Breast epithelium (tissue), 4 donors: ENCODE measurements around the gene CD300A. TPM values are rescaled to one million over a fixed set of nuclear protein-coding genes. Genes with fewer than 3 reads are reported as not detected.
A peak's percentile ranks its signal among the peaks of the same experiment; 100 is the strongest.

Source experiments
- DNase-seq, 2 donors: peaks; one replicate each; pipeline ENCODE4 v3.0.0-alpha.2; 2019; ENCODE audit warnings: low spot score in 2 of 2
- H3K27ac ChIP-seq, 2 donors: fragments of 200-600 bp; sonication (generic) in 1 of 2; one replicate each; pipeline ENCODE4 v1.5.1; 2016 to 2019; ENCODE audit warnings: mild to moderate bottlenecking in 1 of 2
- H3K27me3 ChIP-seq, 2 donors: fragments of 200-600 bp; sonication (generic) in 1 of 2; one replicate each; pipeline versions ENCODE4 v1.5.1 to v1.6.0; 2017 to 2019; ENCODE audit warnings: control low read depth in 1 of 2, mild to moderate bottlenecking in 1 of 2
- H3K36me3 ChIP-seq: fragments of 200-600 bp; one replicate; pipeline ENCODE4 v1.5.1; 2019
- H3K4me1 ChIP-seq, 2 donors: fragments of 200-600 bp; sonication (generic); one replicate each; pipeline ENCODE4 v1.5.1; 2016 to 2019; ENCODE audit warnings: control low read depth in 1 of 2
- H3K4me3 ChIP-seq, 3 donors: fragments of 200-600 bp; sonication (generic); 1 replicate in 2 of 3; 2 replicates in 1 of 3; pipeline ENCODE4 v1.5.1; 2016 to 2019; ENCODE audit warnings: mild to moderate bottlenecking in 3 of 3, moderate library complexity in 2 of 3
- H3K9me3 ChIP-seq, 2 donors: fragments of 200-600 bp; sonication (generic) in 1 of 2; one replicate each; pipeline ENCODE4 v1.5.1; 2016 to 2019; ENCODE audit warnings: control low read depth in 1 of 2
- POLR2A ChIP-seq: fragments of 450-650 bp; IDR thresholded peaks from one replicate; pipeline ENCODE4 v1.6.1; 2016; ENCODE audit warnings: antibody characterized with exemption, mild to moderate bottlenecking, moderate library complexity
- POLR2AphosphoS5 ChIP-seq, 3 donors: sonication (generic); formaldehyde crosslinking; IDR thresholded peaks; one replicate each; pipeline ENCODE4 v1.6.1; 2017; ENCODE audit warnings: antibody characterized with exemption in 3 of 3
- intact Hi-C: fragments of 100-400 bp; cut with DNase I; formaldehyde crosslinking; loops from one replicate; pipeline ENCODE4 v1.15.1; 2023; ENCODE audit warnings: low total_unique reads
- total RNA-seq, 3 donors: library from RNA; depleted of rRNA; stranded (reverse); fragments of >200 nt; gene quantifications; one replicate each; pipeline ENCODE4 v1.1.0, GENCODE V29; 2016
- TF ChIP-seq, protein P1 (sequence below), 3 donors: fragments of 450-650 bp; IDR thresholded peaks; one replicate each; pipeline ENCODE4 v1.5.1; 2016 to 2017; ENCODE audit warnings: antibody characterized with exemption in 3 of 3, mild to moderate bottlenecking in 3 of 3, moderate library complexity in 3 of 3

Gene CD300A
- total RNA-seq, result 10 to 100 TPM in 2 of 3 donors, 1 to 10 TPM in 1; 6.2 to 15.7 (median 10.2) TPM

DNA sequence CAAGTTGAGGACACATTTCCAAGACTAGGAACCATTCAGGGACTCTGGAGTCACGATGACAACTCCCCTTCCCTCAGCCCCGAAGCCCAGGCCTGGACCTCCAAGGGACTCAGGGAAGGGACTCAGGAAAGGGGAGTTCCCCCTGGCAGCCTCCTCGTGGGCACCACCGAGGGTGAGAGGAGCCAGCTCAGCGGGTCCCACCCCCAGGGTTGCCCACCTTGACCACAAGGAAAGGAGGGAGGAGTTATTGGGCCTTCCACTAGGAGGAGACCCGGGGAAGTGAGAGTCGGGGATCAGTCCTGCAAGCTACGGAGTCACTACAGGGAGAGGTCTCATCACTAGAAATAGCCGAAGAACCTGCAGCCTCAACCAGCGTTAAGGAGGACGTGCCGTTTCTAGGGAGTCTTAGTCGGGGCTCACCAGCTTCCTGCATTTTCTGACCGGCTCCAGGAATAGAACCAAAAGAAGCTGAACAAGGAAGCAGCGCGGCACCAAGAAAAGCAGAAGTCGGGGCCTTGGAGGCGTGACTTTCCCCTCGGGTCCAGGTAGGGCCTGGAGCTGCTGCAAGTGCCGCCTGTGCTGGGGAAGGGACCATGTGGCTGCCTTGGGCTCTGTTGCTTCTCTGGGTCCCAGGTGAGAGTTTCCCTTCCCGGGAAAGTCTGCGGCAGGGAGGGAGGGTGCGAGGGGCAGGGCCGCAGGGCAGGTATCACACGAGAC, at the start of gene CD300A:
CD300A (plus strand) TSS at position 524 of the 717 bp plus-strand sequence; CDS start at position 594, 70 bp downstream.
- DNase-seq, result no peak
- intact Hi-C loops, result no loop called here
- Histone ChIP-seq H3K4me1 (no peaks in the 10 kb centered on the region), H3K27ac (peak within 1 kb of the TSS in 1 of 2 donors; percentile 76), H3K9me3 (no peaks in the 10 kb centered on the region), H3K27me3 (peaks cover 0 to 4% of the 10 kb centered on the region in 2 donors), H3K4me3 (peak within 1 kb of the TSS; percentile 24 to 37 (median 28)), H3K36me3 (no peaks in the 10 kb centered on the region)
- TF ChIP-seq POLR2A, result no peak
- no peak for TF ChIP-seq POLR2AphosphoS5 (IDR thresholded peaks at IDR 0.05)
- TF ChIP-seq, protein P1, sequence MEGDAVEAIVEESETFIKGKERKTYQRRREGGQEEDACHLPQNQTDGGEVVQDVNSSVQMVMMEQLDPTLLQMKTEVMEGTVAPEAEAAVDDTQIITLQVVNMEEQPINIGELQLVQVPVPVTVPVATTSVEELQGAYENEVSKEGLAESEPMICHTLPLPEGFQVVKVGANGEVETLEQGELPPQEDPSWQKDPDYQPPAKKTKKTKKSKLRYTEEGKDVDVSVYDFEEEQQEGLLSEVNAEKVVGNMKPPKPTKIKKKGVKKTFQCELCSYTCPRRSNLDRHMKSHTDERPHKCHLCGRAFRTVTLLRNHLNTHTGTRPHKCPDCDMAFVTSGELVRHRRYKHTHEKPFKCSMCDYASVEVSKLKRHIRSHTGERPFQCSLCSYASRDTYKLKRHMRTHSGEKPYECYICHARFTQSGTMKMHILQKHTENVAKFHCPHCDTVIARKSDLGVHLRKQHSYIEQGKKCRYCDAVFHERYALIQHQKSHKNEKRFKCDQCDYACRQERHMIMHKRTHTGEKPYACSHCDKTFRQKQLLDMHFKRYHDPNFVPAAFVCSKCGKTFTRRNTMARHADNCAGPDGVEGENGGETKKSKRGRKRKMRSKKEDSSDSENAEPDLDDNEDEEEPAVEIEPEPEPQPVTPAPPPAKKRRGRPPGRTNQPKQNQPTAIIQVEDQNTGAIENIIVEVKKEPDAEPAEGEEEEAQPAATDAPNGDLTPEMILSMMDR (IDR thresholded peaks at IDR 0.05), result no peak

DNA sequence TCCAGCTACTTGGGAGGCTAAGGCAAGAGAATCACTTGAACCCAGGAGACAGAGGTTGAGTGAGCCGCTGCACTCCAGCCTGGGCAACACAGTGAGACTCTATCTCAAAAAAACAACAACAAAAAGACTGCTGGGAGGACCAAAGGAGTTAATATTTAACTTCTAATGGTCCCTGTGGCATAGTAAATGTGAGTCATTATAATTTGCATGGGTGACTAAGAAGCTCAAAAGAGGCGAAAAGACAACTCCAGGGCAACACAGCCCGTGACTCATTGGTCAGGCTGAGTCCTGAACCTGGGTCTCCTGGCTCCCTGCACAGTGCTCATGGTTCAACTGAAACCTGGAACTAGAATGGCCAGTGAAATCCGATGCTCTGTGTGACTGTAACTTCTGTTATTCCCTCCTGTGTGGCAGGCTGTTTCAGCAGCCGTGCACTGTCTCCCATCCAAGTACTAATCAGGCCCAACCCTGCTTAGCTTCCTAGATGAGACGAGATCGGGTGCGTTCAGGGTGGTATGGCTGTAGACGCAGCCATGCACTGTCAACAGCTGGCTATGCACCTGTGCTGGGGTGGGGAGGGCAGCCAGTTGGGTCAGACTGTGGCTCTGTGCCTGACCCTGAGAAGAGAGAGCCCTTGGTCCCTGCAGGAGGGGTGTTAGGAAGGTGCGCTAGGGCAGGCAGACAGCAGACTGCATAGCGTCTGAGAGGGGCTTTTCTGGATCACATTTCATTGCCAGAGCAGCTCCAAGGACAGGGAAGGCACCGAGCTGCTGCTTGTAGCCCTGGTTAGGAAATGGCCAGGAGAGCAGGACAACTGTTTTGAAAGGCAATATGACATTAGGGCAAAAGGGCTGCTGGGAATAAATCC, 49.0 kb upstream of the CD300A start:
- no peaks in the 10 kb centered on the region for H3K4me1 ChIP-seq
- no peaks in the 10 kb centered on the region for H3K27me3 ChIP-seq
- H3K36me3 ChIP-seq, result no peaks in the 10 kb centered on the region
- no peak for TF ChIP-seq POLR2AphosphoS5 (IDR thresholded peaks at IDR 0.05)
- TF ChIP-seq, protein P1 (IDR thresholded peaks at IDR 0.05), result no peak
- TF ChIP-seq POLR2A, result no peak
- DNase-seq, result no peak
- H3K27ac ChIP-seq, result no peak overlapping the region
- H3K4me3 ChIP-seq, result no peak overlapping the region
- intact Hi-C loops, result no loop called here
- no peaks in the 10 kb centered on the region for H3K9me3 ChIP-seq

DNA sequence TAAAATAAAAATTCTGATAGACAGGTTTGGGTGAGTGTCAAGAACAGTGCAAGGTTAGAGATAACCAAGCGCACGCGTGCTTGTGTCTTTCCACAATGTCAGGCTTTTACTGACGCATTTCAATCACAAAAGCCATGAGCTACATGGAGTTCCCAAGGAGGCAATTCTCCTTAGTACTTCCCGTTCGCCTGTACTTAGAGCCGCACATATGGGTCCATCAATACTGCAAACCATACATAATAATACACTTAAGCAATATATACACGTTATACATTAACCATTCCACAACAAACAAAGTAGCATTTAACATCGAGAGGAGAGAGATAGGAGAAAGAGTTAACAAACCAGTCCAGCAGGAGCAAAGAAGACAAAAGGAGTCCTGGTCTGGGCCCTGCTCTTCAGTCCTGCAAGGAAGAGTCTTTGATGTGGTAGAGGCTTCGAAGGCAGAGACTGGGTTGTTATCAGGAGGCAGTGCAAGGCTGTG, 46.5 kb upstream of the CD300A start:
- no peak for TF ChIP-seq POLR2AphosphoS5 (IDR thresholded peaks at IDR 0.05)
- TF ChIP-seq POLR2A, result no peak
- TF ChIP-seq, protein P1 (IDR thresholded peaks at IDR 0.05), result no peak
- no peak overlapping the region for H3K4me3 ChIP-seq
- H3K27me3 ChIP-seq, result no peaks in the 10 kb centered on the region
- no peaks in the 10 kb centered on the region for H3K36me3 ChIP-seq
- intact Hi-C loops, result no loop called here
- H3K9me3 ChIP-seq, result no peaks in the 10 kb centered on the region
- no peaks in the 10 kb centered on the region for H3K4me1 ChIP-seq
- no peak overlapping the region for H3K27ac ChIP-seq
- no peak for DNase-seq

DNA sequence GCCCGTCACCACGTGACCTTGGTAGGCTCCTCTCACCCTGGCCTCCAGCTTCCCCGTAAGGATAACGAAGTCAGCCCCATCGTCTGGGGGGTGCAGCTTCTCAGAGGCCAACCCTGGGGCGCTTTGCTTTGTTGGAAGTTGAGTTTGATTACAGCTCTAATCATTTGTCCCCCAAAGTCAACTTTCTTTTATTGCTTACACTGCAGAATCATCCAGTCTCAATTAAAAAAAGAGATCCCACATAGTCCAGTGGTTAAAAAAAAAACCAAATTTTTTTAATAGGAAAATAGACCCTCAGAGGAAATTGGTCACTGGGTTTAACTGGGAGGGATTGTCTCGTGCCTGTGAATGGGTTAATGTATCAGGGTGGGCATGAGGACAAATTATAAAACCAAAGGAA, 42.3 kb upstream of the CD300A start:
- H3K27ac ChIP-seq, result no peak overlapping the region
- H3K4me3 ChIP-seq, result no peak overlapping the region
- H3K4me1 ChIP-seq, result peaks cover 0 to 14% of the 10 kb centered on the region in 2 donors
- DNase-seq, result no peak
- H3K36me3 ChIP-seq, result no peaks in the 10 kb centered on the region
- no peaks in the 10 kb centered on the region for H3K9me3 ChIP-seq
- H3K27me3 ChIP-seq, result no peaks in the 10 kb centered on the region
- intact Hi-C loops, result no loop called here
- TF ChIP-seq POLR2AphosphoS5 (IDR thresholded peaks at IDR 0.05) (no peak), POLR2A (no peak)
- TF ChIP-seq, protein P1 (IDR thresholded peaks at IDR 0.05), result no peak

DNA sequence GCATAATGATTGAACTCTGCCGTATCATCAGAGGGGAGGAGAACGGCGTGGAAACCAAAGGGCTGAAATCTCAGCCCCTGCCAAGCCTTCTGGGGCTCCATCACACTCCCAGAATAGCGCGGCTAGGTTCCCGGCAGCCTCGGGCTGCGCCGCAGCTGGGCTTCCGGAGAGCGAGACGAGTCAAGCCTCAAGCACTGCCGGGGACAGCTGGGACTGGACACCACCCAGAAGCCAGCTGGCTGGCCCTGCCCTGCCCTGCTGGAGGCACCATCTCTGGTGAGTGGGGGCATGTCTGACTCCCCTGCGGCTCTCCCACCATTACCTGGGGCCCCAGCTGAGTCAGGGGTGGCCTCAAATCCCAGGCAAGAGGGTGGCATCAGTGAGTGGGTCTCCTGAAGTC, 41.8 kb upstream of the CD300A start:
- H3K27ac ChIP-seq, result peak overlapping the region in 1 of 2 donors; percentile 15
- no peaks in the 10 kb centered on the region for H3K27me3 ChIP-seq
- no peak for DNase-seq
- H3K4me1 ChIP-seq, result peaks cover 0 to 14% of the 10 kb centered on the region in 2 donors
- no peaks in the 10 kb centered on the region for H3K9me3 ChIP-seq
- no peak overlapping the region for H3K4me3 ChIP-seq
- intact Hi-C loops, result no loop called here
- no peaks in the 10 kb centered on the region for H3K36me3 ChIP-seq
- TF ChIP-seq POLR2AphosphoS5 (IDR thresholded peaks at IDR 0.05) (no peak), POLR2A (no peak)
- TF ChIP-seq, protein P1 (IDR thresholded peaks at IDR 0.05), result no peak
